Fibroblast of mammary gland (primary cell): ENCODE results near the gene EPHA10.
A peak's percentile ranks its signal among the peaks of the same experiment; 100 is the strongest.

Experiments used
- DNase-seq: peaks from one replicate; pipeline ENCODE4 v3.0.0-alpha.2; 2010; ENCODE audit warnings: low read depth
- H3K4me3 ChIP-seq: 2 replicates; pipeline ENCODE4 v1.5.1; 2011; ENCODE audit warnings: low read depth, mild to moderate bottlenecking, low read length, moderate library complexity; ENCODE audit not compliant: control insufficient read depth
- CTCF ChIP-seq: conservative IDR thresholded peaks from 2 replicates; pipeline ENCODE4 v1.5.1; 2011; ENCODE audit warnings: low read depth, low read length, inconsistent platforms; ENCODE audit not compliant: control insufficient read depth, insufficient read depth

Gene EPHA10

GRCh38 chr1:37767488-37767887, 2.6 kb upstream of the EPHA10 start:
- H3K4me3 ChIP-seq: no peak overlapping the region
- DNase-seq: no peak
- TF ChIP-seq CTCF: no peak

GRCh38 chr1:37765916-37766664, 1.2 kb upstream of the EPHA10 start:
- no peak for TF ChIP-seq CTCF
- no peak for DNase-seq
- H3K4me3 ChIP-seq: no peak overlapping the region

GRCh38 chr1:37764414-37764825, 500 bp downstream of the EPHA10 start:
- TF ChIP-seq CTCF: no peak
- DNase-seq: peak; percentile 41
- H3K4me3 ChIP-seq: no peak overlapping the region

GRCh38 chr1:37763791-37764413, 1.0 kb downstream of the EPHA10 start:
- no peak for DNase-seq
- no peak overlapping the region for H3K4me3 ChIP-seq
- TF ChIP-seq CTCF: no peak

- H3K4me3 ChIP-seq: no peak overlapping the region
- DNase-seq: no peak
- no peak for TF ChIP-seq CTCF
Measured at GRCh38 chr1:37762516-37762915, 2.4 kb downstream of the EPHA10 start.

GRCh38 chr1:37761416-37762095, 3.4 kb downstream of the EPHA10 start:
- H3K4me3 ChIP-seq: no peak overlapping the region
- no peak for TF ChIP-seq CTCF
- no peak for DNase-seq
